ENCODE measurements around the gene SH2B3.
"Not testable (repeated sequence)": the region's sequence is repeated elsewhere in the genome, so short reads cannot be mapped to it uniquely, and the experiment has no call there.

Gene SH2B3

GRCh38 chr12:111389635-111390034, 16.1 kb upstream of the SH2B3 start:
- peak; percentile 2 for DNase-seq (ENCODE audit: low spot score)
- TF ChIP-seq CTCF (IDR thresholded peaks at IDR 0.05; ENCODE audit: extremely low read depth, missing control alignments), result no peak

GRCh38 chr12:111390910-111391309, 14.8 kb upstream of the SH2B3 start:
- no peak for DNase-seq (ENCODE audit: low spot score)
- no peak for TF ChIP-seq CTCF (IDR thresholded peaks at IDR 0.05; ENCODE audit: extremely low read depth, missing control alignments)

- DNase-seq (ENCODE audit: low spot score), result no peak
- no peak for TF ChIP-seq CTCF (IDR thresholded peaks at IDR 0.05; ENCODE audit: extremely low read depth, missing control alignments)
Observed at GRCh38 chr12:111393700-111394300, 11.9 kb upstream of the SH2B3 start.

DNA sequence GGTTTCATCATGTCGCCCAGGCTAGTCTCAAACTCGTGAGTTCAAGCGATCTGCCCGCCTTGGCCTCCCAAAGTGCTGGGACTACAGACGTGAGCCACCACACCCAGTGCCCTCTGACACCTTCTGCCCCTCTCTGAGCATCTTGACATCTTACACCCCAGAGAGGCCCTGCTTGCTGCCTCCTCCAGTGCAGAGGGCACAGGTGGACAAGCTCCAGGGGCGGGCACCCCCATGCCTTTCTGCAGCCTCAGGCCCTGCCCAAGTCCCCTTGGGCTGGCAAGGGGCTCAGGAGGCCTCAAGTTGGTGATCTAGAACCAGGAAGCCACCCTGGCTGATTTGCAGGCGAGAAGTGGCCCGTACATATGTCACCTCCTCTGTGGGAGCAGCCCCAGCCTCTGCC, 11.2 kb upstream of the SH2B3 start:
- no peak for TF ChIP-seq CTCF (IDR thresholded peaks at IDR 0.05; ENCODE audit: extremely low read depth, missing control alignments)
- no peak for DNase-seq (ENCODE audit: low spot score)

DNA sequence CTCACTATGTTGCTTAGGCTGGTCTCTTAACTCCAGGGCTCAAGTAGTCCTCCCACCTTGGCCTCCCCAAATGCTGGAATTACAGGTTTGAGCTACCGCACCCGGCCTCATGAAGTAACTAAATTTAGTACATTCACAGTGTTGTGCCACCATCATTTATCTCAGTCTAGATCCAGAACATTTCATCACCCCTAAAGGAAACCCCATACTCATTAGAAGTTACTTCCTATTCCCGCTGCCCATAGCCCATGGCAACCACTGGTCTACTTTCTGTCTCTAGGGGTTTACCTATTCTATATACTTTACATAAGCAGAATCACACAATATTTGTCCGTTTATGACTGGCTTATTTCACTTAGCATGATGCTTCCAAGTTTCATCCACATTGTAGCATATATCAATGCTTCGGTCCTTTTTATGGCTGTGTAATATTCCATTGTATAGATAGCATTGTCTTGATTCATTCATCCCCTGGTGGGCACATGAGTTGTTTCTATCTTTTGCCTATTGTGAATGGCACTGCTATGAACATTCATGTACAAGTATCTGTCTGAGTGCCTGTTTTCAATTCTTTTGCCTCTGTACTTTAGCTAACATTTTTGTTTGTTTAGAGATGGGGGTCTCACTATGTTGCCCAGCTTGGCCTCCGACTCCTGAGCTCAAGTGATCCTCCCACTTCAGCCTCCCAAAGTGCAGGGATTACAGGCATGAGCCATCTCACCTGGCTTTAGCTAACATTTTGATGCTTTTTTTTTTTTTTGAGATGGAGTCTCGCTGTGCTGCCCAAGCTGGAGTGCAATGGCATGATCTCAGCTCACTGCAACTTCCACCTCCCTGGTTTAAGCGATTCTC, 10.2 kb upstream of the SH2B3 start:
- no peak for TF ChIP-seq CTCF (IDR thresholded peaks at IDR 0.05; ENCODE audit: extremely low read depth, missing control alignments)

GRCh38 chr12:111396271-111396670, 9.5 kb upstream of the SH2B3 start:
- DNase-seq (ENCODE audit: low spot score), result not testable (repeated sequence)

More for the DNA sequence above, 10.2 kb upstream of the SH2B3 start:
- DNase-seq (ENCODE audit: low spot score), result no peak

DNA sequence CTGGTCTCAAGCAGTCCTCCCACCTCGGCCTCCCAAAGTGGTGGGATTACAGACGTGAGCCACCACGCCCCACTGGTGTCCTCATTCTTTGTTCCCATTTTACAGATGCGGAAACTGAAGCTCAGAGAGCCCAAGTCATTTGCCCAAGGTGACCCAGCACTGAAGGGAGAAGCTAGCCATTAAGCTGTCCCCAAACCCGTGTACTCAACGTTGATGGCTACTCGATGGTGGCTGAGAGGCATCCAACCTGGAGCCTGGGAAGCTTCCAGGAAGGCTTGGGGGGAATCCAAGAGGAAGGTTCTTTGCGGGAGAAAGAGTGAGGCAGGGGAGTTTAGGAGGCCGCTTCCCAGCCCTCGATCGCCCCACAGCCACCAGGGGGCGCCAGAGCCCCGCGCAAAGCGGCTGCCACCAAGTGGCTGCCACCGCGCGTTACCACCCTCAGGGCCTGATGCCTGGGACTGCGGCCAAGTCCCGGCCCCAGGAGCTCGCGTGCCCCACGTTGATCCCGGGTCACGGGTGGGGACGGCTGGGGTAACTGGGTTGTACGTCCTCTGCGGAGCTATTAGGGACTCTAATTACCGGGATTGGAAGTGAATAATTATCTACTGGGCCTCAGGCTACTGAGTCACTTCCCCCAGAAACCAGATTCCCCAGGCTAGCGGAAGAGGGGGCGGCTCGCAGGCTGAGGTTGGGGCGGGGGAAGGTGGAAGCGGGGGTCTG, 8.8 kb upstream of the SH2B3 start:
- DNase-seq (ENCODE audit: low spot score), result peak; percentile 82
- TF ChIP-seq CTCF (IDR thresholded peaks at IDR 0.05; ENCODE audit: extremely low read depth, missing control alignments), result peak; percentile 95
